ENCODE results near the gene MET.

MET gene

GRCh38 chr7:116678780-116679179, 6.8 kb downstream of the MET start:
- 94 to 100% methylated on average over 1 of the region's 1 CpG for WGBS, 2 experiments
- Histone ChIP-seq H3K36me3 (ENCODE audit: control insufficient read depth, insufficient read depth, low read length) (no peaks in the 10 kb centered on the region), H3K27me3 (ENCODE audit: control insufficient read depth, insufficient read depth, low read length, poor library complexity, severe bottlenecking) (peaks cover 12% of the 10 kb centered on the region), H3K9me3 (ENCODE audit: control insufficient read depth, low read length) (no peaks in the 10 kb centered on the region), H3K4me3 (ENCODE audit: insufficient read depth, low read depth, low read length) (no peak overlapping the region), H3K27ac (ENCODE audit: insufficient read depth, low read depth, low read length, poor library complexity, severe bottlenecking) (no peak overlapping the region), H3K4me1 (ENCODE audit: control insufficient read depth, insufficient read depth, low read length) (no peaks in the 10 kb centered on the region)

GRCh38 chr7:116679500-116679899, 7.5 kb downstream of the MET start:
- WGBS, 2 experiments, result 93 to 98% methylated on average over 4 of the region's 4 CpGs
- H3K27ac ChIP-seq (ENCODE audit: insufficient read depth, low read depth, low read length, poor library complexity, severe bottlenecking), result no peak overlapping the region
- H3K4me1 ChIP-seq (ENCODE audit: control insufficient read depth, insufficient read depth, low read length), result no peaks in the 10 kb centered on the region
- no peaks in the 10 kb centered on the region for H3K9me3 ChIP-seq (ENCODE audit: control insufficient read depth, low read length)
- no peak overlapping the region for H3K4me3 ChIP-seq (ENCODE audit: insufficient read depth, low read depth, low read length)
- H3K27me3 ChIP-seq (ENCODE audit: control insufficient read depth, insufficient read depth, low read length, poor library complexity, severe bottlenecking), result peaks cover 5% of the 10 kb centered on the region
- H3K36me3 ChIP-seq (ENCODE audit: control insufficient read depth, insufficient read depth, low read length), result no peaks in the 10 kb centered on the region

- 89 to 93% methylated on average over 4 of the region's 4 CpGs for WGBS, 2 experiments
- Histone ChIP-seq H3K27ac (ENCODE audit: insufficient read depth, low read depth, low read length, poor library complexity, severe bottlenecking) (no peak overlapping the region), H3K27me3 (ENCODE audit: control insufficient read depth, insufficient read depth, low read length, poor library complexity, severe bottlenecking) (no peaks in the 10 kb centered on the region), H3K36me3 (ENCODE audit: control insufficient read depth, insufficient read depth, low read length) (no peaks in the 10 kb centered on the region), H3K9me3 (ENCODE audit: control insufficient read depth, low read length) (no peaks in the 10 kb centered on the region), H3K4me1 (ENCODE audit: control insufficient read depth, insufficient read depth, low read length) (no peaks in the 10 kb centered on the region), H3K4me3 (ENCODE audit: insufficient read depth, low read depth, low read length) (no peak overlapping the region)
These were observed 11.8 kb downstream of the MET start for GRCh38 chr7:116683786-116684185.

- H3K9me3 ChIP-seq (ENCODE audit: control insufficient read depth, low read length), result no peaks in the 10 kb centered on the region
- H3K4me1 ChIP-seq (ENCODE audit: control insufficient read depth, insufficient read depth, low read length), result no peaks in the 10 kb centered on the region
- H3K27me3 ChIP-seq (ENCODE audit: control insufficient read depth, insufficient read depth, low read length, poor library complexity, severe bottlenecking), result no peaks in the 10 kb centered on the region
- no peak overlapping the region for H3K27ac ChIP-seq (ENCODE audit: insufficient read depth, low read depth, low read length, poor library complexity, severe bottlenecking)
- H3K36me3 ChIP-seq (ENCODE audit: control insufficient read depth, insufficient read depth, low read length), result no peaks in the 10 kb centered on the region
- H3K4me3 ChIP-seq (ENCODE audit: insufficient read depth, low read depth, low read length), result no peak overlapping the region
- 72 to 77% methylated on average over 3 of the region's 3 CpGs for WGBS, 2 experiments
These were observed 14.0 kb downstream of the MET start for GRCh38 chr7:116686033-116686432.

- Histone ChIP-seq H3K36me3 (ENCODE audit: control insufficient read depth, insufficient read depth, low read length) (no peaks in the 10 kb centered on the region), H3K27me3 (ENCODE audit: control insufficient read depth, insufficient read depth, low read length, poor library complexity, severe bottlenecking) (no peaks in the 10 kb centered on the region), H3K9me3 (ENCODE audit: control insufficient read depth, low read length) (no peaks in the 10 kb centered on the region), H3K4me1 (ENCODE audit: control insufficient read depth, insufficient read depth, low read length) (no peaks in the 10 kb centered on the region), H3K27ac (ENCODE audit: insufficient read depth, low read depth, low read length, poor library complexity, severe bottlenecking) (no peak overlapping the region), H3K4me3 (ENCODE audit: insufficient read depth, low read depth, low read length) (no peak overlapping the region)
- WGBS, 2 experiments, result 95 to 99% methylated on average over 7 of the region's 7 CpGs
These were observed 14.9 kb downstream of the MET start for GRCh38 chr7:116686812-116687419.

- Histone ChIP-seq H3K4me1 (ENCODE audit: control insufficient read depth, insufficient read depth, low read length) (no peaks in the 10 kb centered on the region), H3K4me3 (ENCODE audit: insufficient read depth, low read depth, low read length) (no peak overlapping the region), H3K9me3 (ENCODE audit: control insufficient read depth, low read length) (no peaks in the 10 kb centered on the region), H3K27me3 (ENCODE audit: control insufficient read depth, insufficient read depth, low read length, poor library complexity, severe bottlenecking) (no peaks in the 10 kb centered on the region), H3K36me3 (ENCODE audit: control insufficient read depth, insufficient read depth, low read length) (no peaks in the 10 kb centered on the region), H3K27ac (ENCODE audit: insufficient read depth, low read depth, low read length, poor library complexity, severe bottlenecking) (no peak overlapping the region)
- WGBS, 2 experiments, result 33 to 48% methylated on average over 7 of the region's 7 CpGs
These were observed 15.8 kb downstream of the MET start for GRCh38 chr7:116687801-116688201.

- WGBS, 2 experiments, result 94 to 96% methylated on average over 4 of the region's 4 CpGs
- Histone ChIP-seq H3K36me3 (ENCODE audit: control insufficient read depth, insufficient read depth, low read length) (no peaks in the 10 kb centered on the region), H3K9me3 (ENCODE audit: control insufficient read depth, low read length) (no peaks in the 10 kb centered on the region), H3K27ac (ENCODE audit: insufficient read depth, low read depth, low read length, poor library complexity, severe bottlenecking) (no peak overlapping the region), H3K27me3 (ENCODE audit: control insufficient read depth, insufficient read depth, low read length, poor library complexity, severe bottlenecking) (no peaks in the 10 kb centered on the region), H3K4me1 (ENCODE audit: control insufficient read depth, insufficient read depth, low read length) (no peaks in the 10 kb centered on the region), H3K4me3 (ENCODE audit: insufficient read depth, low read depth, low read length) (no peak overlapping the region)
These were observed 17.8 kb downstream of the MET start for GRCh38 chr7:116689790-116690259.

GRCh38 chr7:116691664-116692063, 19.7 kb downstream of the MET start:
- Histone ChIP-seq H3K36me3 (ENCODE audit: control insufficient read depth, insufficient read depth, low read length) (no peaks in the 10 kb centered on the region), H3K4me1 (ENCODE audit: control insufficient read depth, insufficient read depth, low read length) (no peaks in the 10 kb centered on the region), H3K27ac (ENCODE audit: insufficient read depth, low read depth, low read length, poor library complexity, severe bottlenecking) (no peak overlapping the region), H3K4me3 (ENCODE audit: insufficient read depth, low read depth, low read length) (no peak overlapping the region), H3K27me3 (ENCODE audit: control insufficient read depth, insufficient read depth, low read length, poor library complexity, severe bottlenecking) (no peaks in the 10 kb centered on the region), H3K9me3 (ENCODE audit: control insufficient read depth, low read length) (no peaks in the 10 kb centered on the region)
- 89 to 95% methylated on average over 3 of the region's 3 CpGs for WGBS, 2 experiments

GRCh38 chr7:116692401-116693308, 20.7 kb downstream of the MET start:
- H3K9me3 ChIP-seq (ENCODE audit: control insufficient read depth, low read length), result no peaks in the 10 kb centered on the region
- 98% methylated on average over 5 of the region's 5 CpGs for WGBS, 2 experiments
- H3K4me3 ChIP-seq (ENCODE audit: insufficient read depth, low read depth, low read length), result no peak overlapping the region

GRCh38 chr7:116696707-116697106, 24.7 kb downstream of the MET start:
- 54 to 58% methylated on average over 5 of the region's 5 CpGs for WGBS, 2 experiments
- H3K4me1 ChIP-seq (ENCODE audit: control insufficient read depth, insufficient read depth, low read length), result no peaks in the 10 kb centered on the region
- no peak overlapping the region for H3K4me3 ChIP-seq (ENCODE audit: insufficient read depth, low read depth, low read length)
- H3K27ac ChIP-seq (ENCODE audit: insufficient read depth, low read depth, low read length, poor library complexity, severe bottlenecking), result no peak overlapping the region
- no peaks in the 10 kb centered on the region for H3K27me3 ChIP-seq (ENCODE audit: control insufficient read depth, insufficient read depth, low read length, poor library complexity, severe bottlenecking)
- H3K36me3 ChIP-seq (ENCODE audit: control insufficient read depth, insufficient read depth, low read length), result no peaks in the 10 kb centered on the region
- no peaks in the 10 kb centered on the region for H3K9me3 ChIP-seq (ENCODE audit: control insufficient read depth, low read length)

More at GRCh38 chr7:116692401-116693308, 20.7 kb downstream of the MET start:
- Histone ChIP-seq H3K36me3 (ENCODE audit: control insufficient read depth, insufficient read depth, low read length) (no peaks in the 10 kb centered on the region), H3K27ac (ENCODE audit: insufficient read depth, low read depth, low read length, poor library complexity, severe bottlenecking) (no peak overlapping the region), H3K4me1 (ENCODE audit: control insufficient read depth, insufficient read depth, low read length) (no peaks in the 10 kb centered on the region), H3K27me3 (ENCODE audit: control insufficient read depth, insufficient read depth, low read length, poor library complexity, severe bottlenecking) (no peaks in the 10 kb centered on the region)
